Measurements from ENCODE around the gene PIK3CA.
A peak's percentile ranks its signal among the peaks of the same experiment; 100 is the strongest.
"Not testable (repeated sequence)": the region's sequence is repeated elsewhere in the genome, so short reads cannot be mapped to it uniquely, and the experiment has no call there.

PIK3CA gene

GRCh38 chr3:179147873-179148615 is at the start of gene PIK3CA:
TSS of gene PIK3CA (plus strand) at chr3:179148357. CDS start at chr3:179198826, 50,469 bp downstream.
- DNase-seq (ENCODE audit: low read depth in 3 of 3): peak; percentile 75 to 90 (median 82)

- no peak for DNase-seq (ENCODE audit: low read depth in 3 of 3)
Observed at GRCh38 chr3:179098388-179099077, 49.6 kb upstream of the PIK3CA start.

- DNase-seq (ENCODE audit: low read depth in 3 of 3): no peak
Observed at GRCh38 chr3:179100652-179101051, 47.5 kb upstream of the PIK3CA start.

- no peak for DNase-seq (ENCODE audit: low read depth in 3 of 3)
Observed at GRCh38 chr3:179105881-179106280, 42.3 kb upstream of the PIK3CA start.

- no peak for DNase-seq (ENCODE audit: low read depth in 3 of 3)
Observed at GRCh38 chr3:179107617-179108016, 40.5 kb upstream of the PIK3CA start.

GRCh38 chr3:179108086-179108485 is 40.1 kb upstream of the PIK3CA start:
- no peak for DNase-seq (ENCODE audit: low read depth in 3 of 3)

- DNase-seq (ENCODE audit: low read depth in 3 of 3): no peak
Observed at GRCh38 chr3:179113903-179114302, 34.3 kb upstream of the PIK3CA start.

- not testable (repeated sequence) for DNase-seq (ENCODE audit: low read depth in 3 of 3)
Observed at GRCh38 chr3:179115444-179115843, 32.7 kb upstream of the PIK3CA start.

GRCh38 chr3:179116816-179117215 is 31.3 kb upstream of the PIK3CA start:
- no peak for DNase-seq (ENCODE audit: low read depth in 3 of 3)

GRCh38 chr3:179132191-179132890 is 15.8 kb upstream of the PIK3CA start:
- DNase-seq (ENCODE audit: low read depth in 3 of 3): not testable (repeated sequence)

- no peak for DNase-seq (ENCODE audit: low read depth in 3 of 3)
Observed at GRCh38 chr3:179133575-179133974, 14.6 kb upstream of the PIK3CA start.

GRCh38 chr3:179136195-179136594 is 12.0 kb upstream of the PIK3CA start:
- no peak for DNase-seq (ENCODE audit: low read depth in 3 of 3)

- no peak for DNase-seq (ENCODE audit: low read depth in 3 of 3)
Observed at GRCh38 chr3:179141890-179142289, 6.3 kb upstream of the PIK3CA start.

GRCh38 chr3:179146911-179147513 is 1.1 kb upstream of the PIK3CA start:
- no peak for DNase-seq (ENCODE audit: low read depth in 3 of 3)

- DNase-seq (ENCODE audit: low read depth in 3 of 3): peak; percentile 40 to 53 (median 46)
Observed at GRCh38 chr3:179147514-179147872, 664 bp upstream of the PIK3CA start.

- DNase-seq (ENCODE audit: low read depth in 3 of 3): peak; percentile 12 to 45 (median 28)
Observed at GRCh38 chr3:179148616-179149405, 654 bp downstream of the PIK3CA start.

GRCh38 chr3:179149406-179149867 is 1.3 kb downstream of the PIK3CA start:
- DNase-seq (ENCODE audit: low read depth in 3 of 3): peak in 2 of 3 donors; percentile 15 to 27

GRCh38 chr3:179149951-179150350 is 1.8 kb downstream of the PIK3CA start:
- no peak for DNase-seq (ENCODE audit: low read depth in 3 of 3)

GRCh38 chr3:179150610-179151009 is 2.5 kb downstream of the PIK3CA start:
- no peak for DNase-seq (ENCODE audit: low read depth in 3 of 3)

- DNase-seq (ENCODE audit: low read depth in 3 of 3): no peak
Observed at GRCh38 chr3:179151474-179151873, 3.3 kb downstream of the PIK3CA start.

GRCh38 chr3:179156170-179156569 is 8.0 kb downstream of the PIK3CA start:
- DNase-seq (ENCODE audit: low read depth in 3 of 3): no peak

Data from stimulated activated CD4-positive, alpha-beta T cell treated with anti-CD3 and anti-CD28 coated beads, TNF-alpha, amount 100 ng/mL, for 48 hours (primary cell).